HG03045 (cell line): Measurements from ENCODE around the gene IGFBP1.
"Not testable (repeated sequence)": the region's sequence is repeated elsewhere in the genome, so short reads cannot be mapped to it uniquely, and the experiment has no call there.

Experiments used
- ATAC-seq: cut with Tn5 transposase; IDR thresholded peaks from one replicate; pipeline ENCODE4 v1.9.1; 2021; ENCODE audit warnings: mild to moderate bottlenecking, moderate library complexity; ENCODE audit not compliant: unreplicated experiment

IGFBP1 gene

DNA sequence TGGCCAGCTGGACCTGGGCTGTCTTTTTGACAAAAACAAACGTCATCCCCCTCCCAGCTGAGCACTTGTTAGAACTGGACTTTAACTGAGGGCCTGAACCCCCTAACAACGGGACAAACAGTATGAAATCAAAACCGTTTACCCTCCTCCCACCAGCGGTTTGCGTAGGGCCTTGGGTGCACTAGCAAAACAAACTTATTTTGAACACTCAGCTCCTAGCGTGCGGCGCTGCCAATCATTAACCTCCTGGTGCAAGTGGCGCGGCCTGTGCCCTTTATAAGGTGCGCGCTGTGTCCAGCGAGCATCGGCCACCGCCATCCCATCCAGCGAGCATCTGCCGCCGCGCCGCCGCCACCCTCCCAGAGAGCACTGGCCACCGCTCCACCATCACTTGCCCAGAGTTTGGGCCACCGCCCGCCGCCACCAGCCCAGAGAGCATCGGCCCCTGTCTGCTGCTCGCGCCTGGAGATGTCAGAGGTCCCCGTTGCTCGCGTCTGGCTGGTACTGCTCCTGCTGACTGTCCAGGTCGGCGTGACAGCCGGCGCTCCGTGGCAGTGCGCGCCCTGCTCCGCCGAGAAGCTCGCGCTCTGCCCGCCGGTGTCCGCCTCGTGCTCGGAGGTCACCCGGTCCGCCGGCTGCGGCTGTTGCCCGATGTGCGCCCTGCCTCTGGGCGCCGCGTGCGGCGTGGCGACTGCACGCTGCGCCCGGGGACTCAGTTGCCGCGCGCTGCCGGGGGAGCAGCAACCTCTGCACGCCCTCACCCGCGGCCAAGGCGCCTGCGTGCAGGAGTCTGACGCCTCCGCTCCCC, at the start of gene IGFBP1:
Gene IGFBP1 (plus strand): TSS at position 304 of the 808 bp plus-strand sequence. CDS start 165 bp downstream, at position 469.
- ATAC-seq, result no peak

- ATAC-seq, result not testable (repeated sequence)
Observed at GRCh38 chr7:45838852-45839251, 49.4 kb upstream of the IGFBP1 start.

GRCh38 chr7:45841926-45842717, 46.2 kb upstream of the IGFBP1 start:
- not testable (repeated sequence) for ATAC-seq

- not testable (repeated sequence) for ATAC-seq
Observed at GRCh38 chr7:45846536-45846935, 41.8 kb upstream of the IGFBP1 start.

DNA sequence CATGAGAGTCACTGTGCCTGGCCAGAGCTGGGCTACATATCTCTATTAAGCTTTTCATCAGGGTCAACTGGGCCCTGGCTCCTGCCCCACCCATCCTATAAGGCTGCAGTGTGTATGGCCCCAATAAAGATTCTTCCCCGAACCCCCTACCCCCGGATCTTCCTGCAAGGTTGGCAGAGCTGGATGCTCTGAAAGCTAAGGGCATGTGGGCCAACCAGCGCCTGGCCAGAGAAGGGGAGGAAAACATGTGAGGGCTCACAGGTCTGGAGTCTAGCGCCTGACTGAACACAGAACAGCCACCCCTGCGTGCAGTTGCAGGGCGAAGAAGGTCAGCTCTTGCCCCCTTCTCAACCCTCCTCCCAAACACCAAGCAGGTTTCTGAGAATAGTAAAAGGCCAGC, 39.6 kb upstream of the IGFBP1 start:
- ATAC-seq, result not testable (repeated sequence)

DNA sequence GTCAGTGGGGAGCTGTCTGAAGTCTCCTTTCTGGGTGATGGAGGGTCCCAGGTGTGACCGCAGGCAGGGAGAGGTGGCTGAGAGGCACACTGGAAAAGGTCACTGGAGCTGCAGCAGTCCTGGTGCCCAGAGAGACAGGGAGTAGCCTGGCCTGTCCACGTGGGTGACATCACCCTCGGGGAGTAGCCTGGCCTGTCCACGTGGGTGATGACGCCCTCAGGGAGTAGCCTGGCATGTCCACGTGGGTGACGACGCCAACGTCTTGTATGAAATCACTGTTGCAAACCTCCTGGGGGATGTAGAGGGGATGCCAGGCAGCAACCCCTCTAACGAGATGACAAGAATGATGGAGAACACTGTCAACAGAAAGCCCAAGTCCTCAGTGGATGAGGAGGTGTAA, 35.3 kb upstream of the IGFBP1 start:
- not testable (repeated sequence) for ATAC-seq

DNA sequence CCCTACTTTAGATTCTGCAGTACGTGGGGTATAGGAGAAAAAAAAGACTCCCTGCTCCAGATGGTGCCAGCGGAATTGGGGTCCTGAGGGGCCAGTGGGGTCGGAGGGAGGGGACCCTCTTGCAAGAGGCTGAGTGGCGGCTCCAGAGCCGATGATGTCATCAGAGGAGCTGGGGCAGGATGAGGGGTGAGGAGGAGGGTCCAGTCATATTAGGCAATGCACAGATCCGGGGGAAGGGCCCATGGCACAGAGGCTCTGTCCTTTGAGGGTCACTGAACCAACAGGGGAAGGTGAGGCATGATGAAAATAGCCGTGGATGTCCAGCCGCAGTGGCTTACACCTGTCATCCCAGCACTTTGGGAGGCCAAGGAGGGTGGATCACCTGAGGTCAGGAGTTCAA, 34.8 kb upstream of the IGFBP1 start:
- ATAC-seq, result not testable (repeated sequence)

- not testable (repeated sequence) for ATAC-seq
Observed at GRCh38 chr7:45855680-45856079, 32.6 kb upstream of the IGFBP1 start.

GRCh38 chr7:45856888-45857287, 31.4 kb upstream of the IGFBP1 start:
- ATAC-seq, result not testable (repeated sequence)

DNA sequence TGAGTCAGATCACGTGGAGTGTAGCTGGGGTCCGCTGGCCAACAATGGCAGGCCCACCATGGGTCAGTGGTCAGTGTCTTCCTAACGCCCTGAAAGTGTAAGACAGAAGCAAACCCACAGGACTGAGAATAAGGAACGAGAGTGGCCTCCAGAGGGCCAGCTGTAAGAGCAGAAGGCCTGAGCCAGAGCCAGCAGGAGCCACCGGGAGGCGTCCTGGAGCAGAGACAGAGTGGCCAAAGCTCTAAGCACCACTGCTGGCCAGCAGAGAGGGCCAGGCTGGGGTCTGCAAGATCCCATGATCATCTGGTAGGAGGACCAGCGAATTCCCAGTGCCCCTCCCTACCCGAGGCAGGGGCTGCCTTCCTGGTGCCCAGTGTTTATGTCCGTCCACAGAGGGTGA, 24.6 kb upstream of the IGFBP1 start:
- ATAC-seq, result no peak

DNA sequence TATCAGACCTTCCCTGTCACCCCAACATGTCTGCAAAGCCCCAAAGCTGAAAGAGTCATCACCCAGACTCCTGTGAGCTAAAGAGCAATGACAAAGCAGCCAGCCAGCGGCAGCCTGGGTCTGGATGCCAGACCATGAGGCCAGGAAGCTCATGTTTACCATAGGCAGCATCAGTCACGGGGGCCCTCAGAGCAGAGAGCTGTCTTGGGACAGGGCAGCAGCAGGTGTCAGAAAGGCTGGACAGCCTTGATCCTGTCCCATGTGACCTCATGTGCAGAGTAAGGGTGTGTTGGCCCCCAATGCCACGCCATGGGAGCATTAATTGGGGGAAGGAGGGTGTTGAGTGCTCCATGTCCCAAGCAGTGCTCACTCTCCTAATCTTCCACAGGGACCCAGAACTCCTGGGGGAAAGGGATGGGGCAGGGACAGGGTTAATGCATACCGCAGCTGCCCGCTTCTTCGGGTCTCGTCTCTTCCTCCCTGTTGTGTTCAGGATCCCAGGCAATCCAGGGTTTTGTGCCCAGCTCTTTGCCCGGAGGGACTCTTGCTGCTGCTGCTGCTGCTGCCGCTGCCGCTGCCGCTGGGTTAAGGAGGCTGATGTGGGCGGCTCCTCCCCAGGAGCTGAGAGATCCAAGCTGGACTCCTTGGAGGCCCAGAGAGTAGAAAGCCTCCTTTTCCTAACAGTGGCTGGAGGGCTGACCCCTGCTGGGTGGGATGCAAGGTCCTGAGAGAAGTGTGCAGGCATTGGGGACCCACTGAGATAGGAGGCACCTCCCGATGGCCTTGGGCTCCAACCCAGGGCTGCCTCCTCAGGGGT, 22.5 kb upstream of the IGFBP1 start:
- no peak for ATAC-seq

DNA sequence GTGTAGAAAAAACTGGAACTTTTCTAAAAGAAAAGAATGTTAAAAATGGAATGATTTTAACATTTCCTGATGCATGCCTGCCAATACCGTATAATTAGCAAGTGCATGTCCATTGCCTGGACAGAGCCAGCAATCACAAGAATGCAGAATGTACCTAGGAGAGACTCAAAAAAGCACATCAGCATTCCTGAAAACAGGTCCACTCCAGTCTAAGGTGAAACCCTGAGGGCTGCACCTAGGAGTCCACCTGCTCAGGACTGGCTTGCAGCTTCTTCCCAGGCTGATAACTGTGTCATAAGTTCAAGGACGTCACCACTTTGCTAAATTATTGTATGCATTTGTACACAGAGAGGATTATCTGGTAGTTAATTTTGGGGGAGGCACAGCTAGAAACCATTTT, 20.8 kb upstream of the IGFBP1 start:
- ATAC-seq, result no peak

DNA sequence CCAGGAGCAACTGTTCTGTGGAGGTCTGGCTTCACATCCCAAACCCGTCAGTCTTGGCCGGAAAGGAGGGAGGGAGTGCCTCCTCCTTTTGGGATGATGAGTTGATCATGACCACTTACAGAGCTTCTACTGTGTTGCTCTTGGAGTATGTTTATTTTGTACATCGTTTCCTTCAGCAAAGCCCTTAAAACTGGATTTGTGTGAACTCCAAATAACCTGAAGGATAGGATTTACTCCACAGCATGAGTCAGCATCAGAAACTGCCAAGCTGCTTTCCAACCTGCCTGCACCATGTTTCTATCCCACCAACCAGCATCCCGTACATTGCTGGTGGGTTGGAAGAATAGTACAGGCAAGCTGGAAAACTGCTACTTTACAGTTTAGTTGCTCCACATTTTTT, 18.9 kb upstream of the IGFBP1 start:
- no peak for ATAC-seq

DNA sequence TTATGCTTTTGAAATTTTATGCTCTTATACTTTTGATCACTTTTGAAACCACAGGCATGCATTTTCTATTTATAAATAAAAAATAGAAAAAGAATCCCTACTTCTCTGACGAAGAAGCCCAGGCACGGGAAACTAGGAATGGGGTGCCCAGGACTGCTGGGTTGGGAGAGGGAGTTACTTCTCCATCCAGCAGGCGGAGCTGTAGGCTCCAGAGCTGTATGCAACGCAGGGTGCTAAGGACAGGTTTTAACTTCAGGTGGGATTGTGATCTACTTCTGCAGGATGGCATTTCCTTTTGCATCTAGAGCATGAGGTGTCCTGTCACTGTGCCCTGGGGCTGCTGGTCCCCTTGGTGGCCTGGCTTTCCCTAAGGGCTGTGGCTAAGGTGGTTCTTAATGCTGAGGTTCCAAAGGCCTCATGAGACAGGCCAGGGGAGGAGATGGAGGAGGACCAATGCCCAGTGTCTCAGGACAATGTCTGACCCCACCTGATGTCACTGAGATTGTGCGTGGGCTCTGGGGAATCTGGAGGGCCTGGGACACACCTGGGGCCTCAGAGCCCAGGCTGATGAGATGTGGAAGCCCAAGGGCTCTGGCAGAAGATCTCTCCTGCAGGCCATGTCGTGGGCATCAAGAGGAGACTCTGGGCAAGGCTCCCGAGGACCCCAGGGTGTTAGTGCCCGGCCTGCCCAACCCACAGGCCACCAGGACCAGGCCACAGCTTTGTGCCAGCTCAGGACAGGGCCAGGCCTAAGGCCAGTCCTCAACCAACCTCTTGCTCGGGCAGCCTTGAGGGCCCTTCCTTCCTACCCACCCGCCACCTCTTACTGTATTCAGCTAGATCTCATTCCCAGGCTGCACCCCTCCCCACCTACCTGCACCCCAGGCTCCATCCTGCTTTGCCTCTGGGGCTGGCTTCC, 15.9 kb upstream of the IGFBP1 start:
- ATAC-seq, result no peak

DNA sequence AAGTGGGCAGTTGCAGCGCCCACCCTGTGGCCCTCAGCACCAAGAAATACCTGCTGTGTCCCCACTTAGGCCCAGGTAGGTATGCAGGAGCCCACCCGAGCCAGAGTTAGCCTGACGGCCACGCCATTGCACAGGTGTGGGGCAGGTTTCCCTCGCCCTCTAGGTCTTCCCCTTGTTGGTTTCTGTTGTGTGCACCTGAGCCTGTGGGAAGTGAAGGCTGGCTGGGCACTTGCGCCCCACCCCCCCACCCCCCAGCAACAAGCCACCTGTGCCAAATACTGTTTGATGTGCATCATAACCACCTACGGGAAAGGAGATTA, 15.3 kb upstream of the IGFBP1 start, which contains the start of gene CCDC201:
Gene CCDC201 (minus strand): TSS at position 48 of the 320 bp plus-strand sequence. CDS start 75 bp downstream, outside the sequence.
- no peak for ATAC-seq

GRCh38 chr7:45873355-45873754, 14.9 kb upstream of the IGFBP1 start:
- no peak for ATAC-seq

GRCh38 chr7:45874408-45875131, 13.7 kb upstream of the IGFBP1 start:
- ATAC-seq, result no peak

DNA sequence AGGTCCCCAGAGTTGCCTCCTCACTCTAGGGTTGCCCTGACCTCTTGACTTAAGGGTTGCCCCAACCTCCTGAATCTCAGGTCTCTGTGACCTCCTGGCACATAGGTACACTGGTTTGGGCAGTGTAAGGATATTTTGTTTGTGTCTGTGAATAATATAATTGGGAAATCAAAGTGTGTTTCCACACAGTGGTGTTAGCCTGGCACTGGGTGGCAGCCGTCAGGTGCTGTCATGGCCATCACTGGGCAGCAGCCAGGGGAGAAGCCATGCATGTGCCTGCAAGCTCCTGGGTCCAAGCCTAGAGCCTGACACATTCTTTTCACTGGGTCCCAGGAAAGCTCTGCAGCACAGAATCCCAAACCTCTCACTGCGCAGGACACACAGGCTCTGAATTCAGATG, 11.8 kb upstream of the IGFBP1 start:
- ATAC-seq, result no peak

DNA sequence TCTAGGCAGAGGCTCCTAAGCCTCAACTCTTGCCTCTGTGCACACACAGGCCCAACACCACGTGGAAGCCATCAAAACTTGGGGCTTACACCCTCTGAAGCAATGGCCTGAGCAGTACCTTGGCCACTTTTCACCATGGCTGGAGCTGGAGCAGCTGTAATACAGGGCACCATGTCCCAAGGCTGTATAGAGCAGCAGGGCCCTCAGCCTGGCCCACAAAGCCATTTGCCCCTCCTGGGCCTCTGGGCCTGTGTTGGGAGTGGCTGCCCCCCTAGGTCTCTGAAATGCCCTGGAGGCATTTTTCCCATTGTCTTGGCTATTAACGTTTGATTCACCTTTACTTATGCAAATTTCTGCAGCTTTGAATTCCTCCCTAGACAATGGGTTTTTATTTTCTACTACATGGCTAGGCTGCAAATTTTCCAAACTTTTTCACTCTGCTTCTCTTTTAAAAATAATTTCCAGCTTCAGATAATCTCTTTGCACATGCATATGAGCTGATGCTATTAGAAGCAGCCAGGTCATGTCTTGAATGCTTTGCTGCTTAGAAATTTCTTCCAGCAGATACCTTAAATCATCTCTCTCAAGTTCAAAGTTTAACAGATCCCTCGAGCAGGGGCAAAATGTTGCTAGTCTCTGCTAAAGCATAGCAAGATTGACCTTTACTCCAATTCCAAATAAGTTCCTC, 9.7 kb upstream of the IGFBP1 start:
- no peak for ATAC-seq
